Stimulated activated CD4-positive, alpha-beta T cell treated with anti-CD3 and anti-CD28 coated beads, Interleukin-4, amount 100 ng/mL, for 24 hours (primary cell): ENCODE results near the gene SURF2.

Experiments
- DNase-seq: peaks from one replicate; pipeline ENCODE4 v3.0.0-alpha.2; 2020

SURF2 gene

DNA sequence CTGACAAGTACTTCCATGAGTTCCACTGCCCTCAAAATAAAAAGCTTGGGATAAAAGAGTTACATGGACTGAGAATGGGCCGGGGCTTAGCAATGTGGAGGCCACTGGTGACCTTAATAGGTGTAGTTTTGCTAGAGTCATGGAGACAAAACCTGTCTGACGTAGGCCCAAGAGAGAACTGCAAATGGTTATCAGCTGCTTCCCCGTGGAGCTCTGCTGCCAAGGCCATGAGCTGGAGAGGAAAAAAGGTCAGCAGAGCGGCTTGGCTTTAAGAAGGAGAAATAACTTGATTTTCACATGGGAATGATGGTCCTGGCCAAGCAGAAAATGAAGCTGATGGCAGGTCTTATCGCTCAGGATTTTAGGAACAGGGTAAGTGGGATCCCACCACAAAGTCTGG, 16.7 kb upstream of the SURF2 start:
- DNase-seq = no peak

DNA sequence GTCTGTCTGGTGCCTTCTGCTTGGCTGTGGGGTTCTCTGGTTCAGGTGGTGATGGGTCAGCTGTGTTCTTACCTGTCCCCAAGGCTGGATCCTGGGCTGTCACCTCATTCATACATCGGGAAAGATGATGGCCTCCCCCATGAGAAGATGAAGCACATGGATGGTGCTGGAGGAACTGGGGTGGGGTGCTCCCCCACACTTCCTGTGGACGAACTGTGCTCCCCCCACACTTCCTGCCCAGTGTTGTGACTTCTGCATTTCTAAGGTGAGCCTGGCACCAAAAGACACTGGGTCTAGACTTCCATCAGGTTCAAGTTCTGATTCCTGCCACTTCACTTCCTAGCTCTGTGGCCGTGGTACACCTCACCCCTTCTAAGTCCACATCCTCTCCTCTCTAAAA, 16.1 kb upstream of the SURF2 start:
- no peak for DNase-seq

DNA sequence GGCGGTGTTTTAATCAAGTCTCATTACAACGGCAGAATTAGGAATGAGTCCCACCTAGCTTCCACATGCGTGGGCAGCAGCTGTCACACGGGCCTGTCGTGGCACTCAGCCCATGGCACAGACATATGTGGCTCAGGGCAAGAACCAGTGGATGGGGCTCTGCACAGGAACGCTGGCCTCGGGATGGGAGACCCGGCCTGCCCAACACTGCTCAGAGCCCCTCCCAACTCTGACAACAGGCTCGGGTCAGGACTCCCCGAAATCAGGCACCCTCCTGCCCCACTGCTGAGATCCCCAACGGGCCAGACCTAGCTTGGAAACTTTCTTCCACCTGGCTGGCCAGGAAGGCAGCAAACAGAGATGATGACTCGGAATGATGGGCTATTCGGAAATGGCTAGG, 15.4 kb upstream of the SURF2 start:
- no peak for DNase-seq

GRCh38 chr9:133341369-133342068, 14.8 kb upstream of the SURF2 start:
- DNase-seq = no peak

DNA sequence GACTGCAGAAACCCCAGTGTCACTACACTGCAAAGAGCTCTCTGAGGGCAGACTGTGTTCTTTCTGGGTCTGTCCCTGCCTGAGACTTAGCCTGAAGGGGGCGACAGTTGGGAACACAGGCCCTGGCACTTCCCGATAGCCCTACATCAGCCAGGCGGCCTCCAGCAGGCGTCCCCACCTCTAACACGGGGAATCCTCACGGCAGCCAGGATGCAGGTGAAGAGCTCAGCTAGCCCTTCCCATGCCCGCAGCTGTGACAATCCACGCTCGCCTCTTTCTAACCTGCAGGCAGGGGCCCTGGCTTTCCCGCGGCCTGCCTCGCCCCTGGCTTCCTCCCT, 14.3 kb upstream of the SURF2 start:
- no peak for DNase-seq

DNA sequence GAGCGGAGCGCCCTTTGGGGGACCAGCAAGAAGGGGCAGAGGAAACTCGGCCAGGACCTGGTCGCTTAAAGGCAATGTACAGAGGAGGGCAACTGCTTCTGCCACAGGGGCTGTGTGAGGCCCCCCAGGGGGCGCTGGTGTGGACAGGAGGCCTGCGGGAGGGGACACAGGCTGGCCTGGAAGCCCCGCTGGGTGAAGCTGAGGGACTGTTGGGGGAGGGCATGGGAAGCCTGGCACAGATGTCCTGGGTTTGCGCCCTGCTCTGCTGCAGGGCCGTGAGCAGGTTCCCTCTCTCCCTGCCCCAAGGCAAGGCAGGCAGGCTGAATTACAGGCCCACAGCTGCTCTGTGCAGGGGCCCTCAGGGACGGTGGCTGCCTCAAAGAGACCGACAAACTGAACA, 13.8 kb upstream of the SURF2 start:
- no peak for DNase-seq

- no peak for DNase-seq
Observed at GRCh38 chr9:133344071-133344470, 12.3 kb upstream of the SURF2 start.

- DNase-seq = no peak
Observed at GRCh38 chr9:133344979-133345378, 11.4 kb upstream of the SURF2 start.

DNA sequence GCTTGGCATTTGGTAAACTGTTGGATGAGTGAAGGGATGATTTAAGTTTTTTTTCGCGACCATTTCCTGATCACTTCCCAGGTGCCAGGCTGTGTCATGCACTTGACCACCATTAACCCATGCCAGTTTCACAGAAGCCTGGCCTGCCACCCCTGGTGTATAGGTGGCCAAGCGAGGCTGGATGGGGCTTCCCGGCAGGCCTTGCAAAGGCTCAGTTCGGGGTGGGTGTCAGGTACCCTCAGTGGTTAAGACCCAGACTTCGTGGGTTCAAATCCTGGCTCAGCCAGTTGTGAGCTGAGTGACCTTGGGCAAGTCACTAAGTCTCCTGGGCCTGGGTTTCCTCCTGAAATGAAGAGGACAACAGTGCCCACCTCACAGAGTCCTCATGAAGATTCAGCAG, 10.8 kb upstream of the SURF2 start:
- no peak for DNase-seq

GRCh38 chr9:133346021-133346785, 10.1 kb upstream of the SURF2 start:
- no peak for DNase-seq

- DNase-seq = peak; percentile 47
Observed at GRCh38 chr9:133347515-133347984, 8.8 kb upstream of the SURF2 start.

- DNase-seq = peak; percentile 95
Observed at GRCh38 chr9:133347985-133348717, 8.2 kb upstream of the SURF2 start, which contains the start of the genes MED22 and RPL7A. MED22 (minus strand) TSS chr9:133348131; CDS start chr9:133346662, 1,469 bp downstream. RPL7A (plus strand) TSS chr9:133348218; CDS start chr9:133348244, 26 bp downstream.

- no peak for DNase-seq
Observed at GRCh38 chr9:133348718-133349573, 7.4 kb upstream of the SURF2 start.

DNA sequence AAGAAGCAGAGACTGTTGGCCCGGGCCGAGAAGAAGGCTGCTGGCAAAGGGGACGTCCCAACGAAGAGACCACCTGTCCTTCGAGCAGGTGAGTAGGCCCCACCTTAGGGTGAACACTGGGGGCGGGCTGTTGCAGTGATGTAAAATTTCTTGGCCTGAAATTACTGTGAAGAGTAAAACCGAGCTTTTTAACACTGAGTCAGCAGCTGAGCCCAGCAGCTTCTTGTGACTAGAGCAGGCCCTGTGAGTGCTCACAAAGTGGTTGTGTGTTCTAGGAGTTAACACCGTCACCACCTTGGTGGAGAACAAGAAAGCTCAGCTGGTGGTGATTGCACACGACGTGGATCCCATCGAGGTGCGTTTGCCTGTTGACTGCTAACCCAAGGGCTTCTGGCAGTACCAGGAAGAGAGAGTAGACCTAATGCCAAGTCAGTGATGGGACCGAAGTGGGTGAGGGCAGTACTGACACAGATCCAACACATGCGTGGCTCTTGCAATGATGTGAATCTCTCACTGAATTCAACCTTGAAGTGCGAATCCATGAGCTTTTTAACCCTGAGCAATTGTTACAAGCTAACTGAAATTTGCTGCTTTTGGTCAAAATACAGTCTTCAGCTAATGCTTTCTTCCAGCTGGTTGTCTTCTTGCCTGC, 6.3 kb upstream of the SURF2 start:
- no peak for DNase-seq

DNA sequence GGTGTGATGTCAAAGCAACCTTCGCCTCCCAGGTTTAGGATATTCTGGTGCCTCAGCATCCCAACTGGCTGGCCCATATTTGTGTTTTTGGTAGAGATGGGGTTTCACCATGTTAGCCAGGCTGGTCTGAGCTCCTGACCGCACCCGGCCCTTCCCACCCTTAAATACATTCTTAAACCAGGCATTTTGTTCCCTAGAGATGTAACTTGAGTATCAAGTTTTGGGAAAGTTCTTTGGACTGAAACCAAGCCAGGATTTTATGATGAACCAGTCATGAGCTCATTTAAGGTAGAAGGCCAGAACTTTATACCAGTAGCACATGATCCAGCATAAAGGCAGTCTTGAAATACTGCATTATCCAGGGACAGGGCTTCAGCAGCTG, 4.8 kb upstream of the SURF2 start:
- no peak for DNase-seq

DNA sequence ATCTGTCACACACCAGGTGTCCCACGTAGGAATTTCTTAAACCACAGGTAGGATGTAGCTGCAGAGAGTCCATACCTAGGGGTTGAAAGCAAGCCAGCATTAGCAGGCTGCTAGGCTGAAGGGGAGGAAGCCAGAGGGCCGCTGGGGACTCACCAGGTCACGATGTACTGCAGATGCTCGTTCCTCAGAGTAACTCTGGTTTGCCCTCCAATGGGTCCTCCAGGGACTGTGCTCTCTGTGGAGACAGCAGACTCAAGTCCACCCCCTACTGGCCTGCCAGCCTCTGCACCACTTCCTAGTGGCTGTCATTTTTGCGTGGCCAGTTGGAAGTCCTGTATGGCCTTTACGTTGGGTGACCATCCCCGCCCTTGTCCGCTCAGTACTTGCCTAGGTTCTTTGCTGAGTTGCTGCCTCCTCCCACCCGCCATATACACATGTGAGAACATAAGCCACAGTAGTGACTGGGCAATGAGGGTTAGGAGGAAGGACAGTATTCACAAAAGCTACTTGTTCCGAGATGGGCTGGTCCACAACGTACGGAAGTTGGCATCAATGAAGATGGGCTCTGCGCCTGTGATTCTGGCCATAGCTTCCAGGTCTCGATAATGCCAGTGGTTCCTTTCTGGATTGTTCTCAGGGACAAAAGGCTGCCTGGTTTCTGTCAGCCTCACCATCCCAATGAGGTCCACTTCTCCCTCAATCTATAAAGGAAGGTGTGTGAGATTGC, 4.3 kb upstream of the SURF2 start:
- peak; percentile 61 for DNase-seq

DNA sequence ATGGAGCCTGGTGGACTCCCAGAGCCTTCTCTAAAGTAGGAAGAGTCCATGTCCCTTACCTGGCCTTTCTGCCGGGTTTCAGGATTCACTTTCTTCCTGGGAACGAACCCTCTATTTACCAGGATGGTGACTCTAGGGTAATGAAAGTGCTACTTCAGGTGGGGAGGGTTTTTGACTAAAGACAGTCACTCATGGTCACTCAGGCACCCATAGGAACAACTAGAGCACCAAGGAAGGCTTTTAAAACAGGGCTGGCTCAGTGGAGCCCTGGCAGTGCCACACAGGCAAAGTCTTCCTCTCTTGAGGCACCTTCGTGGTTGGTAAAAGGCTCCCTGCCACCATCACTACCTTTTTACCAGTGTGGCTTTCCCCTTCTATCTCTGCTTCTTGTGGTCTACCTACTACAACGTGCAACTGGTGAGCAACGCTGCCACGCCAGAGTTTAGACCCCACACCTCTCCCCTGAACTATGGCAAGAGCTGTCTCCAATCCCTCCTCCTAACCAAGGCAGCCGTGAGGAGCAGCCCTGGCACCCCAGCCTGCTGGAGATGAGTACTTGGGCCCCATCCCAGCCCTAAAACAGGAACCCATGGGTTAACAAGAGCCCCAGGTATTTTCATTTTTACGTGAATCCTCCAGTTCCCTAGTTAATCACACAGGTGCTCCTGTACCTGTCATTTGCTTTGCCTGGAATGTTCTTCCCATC, 3.6 kb upstream of the SURF2 start:
- DNase-seq = no peak

DNA sequence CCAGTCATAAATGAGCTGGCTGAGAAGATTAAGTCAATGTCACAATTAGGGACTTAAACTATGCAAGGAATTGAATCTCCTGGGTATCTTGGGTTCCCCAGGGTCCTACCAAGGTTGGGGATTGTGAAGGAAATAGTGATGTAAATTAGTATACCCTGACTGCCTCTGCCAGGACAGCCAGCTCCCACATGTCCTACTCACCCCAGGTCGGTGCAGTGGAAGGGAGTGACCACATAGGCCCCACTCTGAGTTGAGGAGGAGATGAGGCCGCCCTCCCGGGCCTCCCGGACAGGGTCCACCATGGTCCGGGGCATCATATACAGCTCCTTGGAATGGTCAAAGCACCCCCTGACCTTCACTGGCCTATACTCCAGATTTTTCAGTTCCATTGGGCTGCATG, 2.8 kb upstream of the SURF2 start:
- no peak for DNase-seq

GRCh38 chr9:133354766-133355165, 1.6 kb upstream of the SURF2 start:
- DNase-seq = no peak

GRCh38 chr9:133355881-133356357, 431 bp upstream of the SURF2 start:
- DNase-seq = peak; percentile 11

DNA sequence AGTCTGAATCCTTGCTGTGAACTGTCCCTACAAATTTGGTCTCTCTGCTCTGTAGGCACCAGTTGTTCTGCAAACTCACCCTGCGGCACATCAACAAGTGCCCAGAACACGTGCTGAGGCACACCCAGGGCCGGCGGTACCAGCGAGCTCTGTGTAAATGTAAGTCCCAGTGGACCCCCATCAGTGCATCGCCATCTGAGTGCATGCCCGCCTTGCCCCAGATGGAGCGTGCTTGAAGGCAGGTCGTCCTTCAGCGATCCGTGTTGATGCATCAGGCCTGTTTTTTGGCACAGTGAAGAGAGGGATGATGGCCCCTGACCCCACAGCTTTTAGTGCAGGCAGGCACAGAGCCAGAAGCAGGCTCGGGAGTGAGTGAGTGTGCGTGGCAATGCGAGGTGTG, 1.3 kb downstream of the SURF2 start:
- no peak for DNase-seq
